GM15510 (cell line): ENCODE measurements around the gene BMAL1.

Experiments
- POLR2A ChIP-seq: IDR thresholded peaks from 3 replicates; pipeline ENCODE4 v1.6.1; 2011; ENCODE audit warnings: borderline replicate concordance; ENCODE audit not compliant: insufficient read length; ENCODE audit errors: extremely low read depth

The BMAL1 gene

GRCh38 chr11:13317293-13318080, 39.9 kb downstream of the BMAL1 start:
- TF ChIP-seq POLR2A = no peak

DNA sequence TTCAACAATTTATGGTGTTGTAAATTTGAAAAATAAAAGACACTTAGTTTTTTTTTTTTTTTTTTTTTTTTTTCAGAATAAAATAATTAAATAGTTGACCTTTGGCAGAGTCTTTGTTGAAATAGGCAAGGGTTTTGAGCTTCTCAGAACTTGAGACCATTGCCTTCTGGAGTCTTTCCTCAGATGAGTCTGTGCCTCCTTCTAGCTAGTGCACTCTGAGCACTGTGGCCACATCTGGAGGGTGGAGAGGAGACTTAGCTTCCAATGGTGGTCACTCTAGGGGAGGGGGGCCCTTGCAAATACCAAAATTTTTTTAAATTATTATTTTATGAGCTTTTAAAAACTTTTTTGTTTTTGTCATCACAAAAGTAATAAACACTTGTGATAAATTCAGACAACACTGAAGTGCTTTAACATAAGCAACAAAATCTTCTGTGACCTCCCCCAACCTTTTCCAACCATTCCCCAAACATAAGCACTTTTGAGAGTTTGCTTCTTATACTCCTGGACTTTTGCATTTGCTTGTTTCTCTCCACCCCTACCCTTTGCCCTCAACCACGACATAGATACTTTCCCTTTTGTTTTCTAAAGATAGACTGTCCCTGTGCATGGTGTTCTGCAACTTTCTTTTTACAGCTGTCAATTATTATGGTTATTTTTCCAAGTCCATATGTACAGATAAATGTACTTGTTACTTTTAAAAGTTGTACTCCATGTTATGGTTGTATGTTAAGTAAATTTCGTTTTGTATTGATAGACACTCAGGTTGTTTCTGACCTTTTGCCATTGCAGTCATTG, 41.1 kb downstream of the BMAL1 start:
- no peak for TF ChIP-seq POLR2A

GRCh38 chr11:13320688-13321087, 43.1 kb downstream of the BMAL1 start:
- no peak for TF ChIP-seq POLR2A

GRCh38 chr11:13321431-13321830, 43.8 kb downstream of the BMAL1 start:
- no peak for TF ChIP-seq POLR2A

GRCh38 chr11:13324141-13324540, 46.6 kb downstream of the BMAL1 start:
- no peak for TF ChIP-seq POLR2A

DNA sequence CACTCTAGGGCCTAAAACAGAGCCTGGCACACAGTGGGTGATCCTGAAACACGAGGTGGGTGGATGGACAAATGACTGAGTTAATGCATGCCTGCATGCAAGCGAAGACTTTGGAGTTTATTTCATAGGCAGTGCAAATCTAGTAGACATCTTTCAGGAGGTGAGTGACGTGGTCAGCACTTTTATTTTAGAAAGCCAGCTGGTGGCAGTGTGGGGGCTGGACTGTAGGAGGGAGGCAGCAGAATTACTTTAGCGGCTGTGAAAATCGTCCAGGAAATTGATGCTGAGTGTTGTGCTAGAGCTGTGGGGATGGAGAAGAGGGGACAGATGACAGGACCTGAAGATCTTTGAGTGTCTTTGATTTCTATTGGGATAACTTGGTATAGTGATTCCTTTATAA, 47.1 kb downstream of the BMAL1 start:
- TF ChIP-seq POLR2A = no peak

DNA sequence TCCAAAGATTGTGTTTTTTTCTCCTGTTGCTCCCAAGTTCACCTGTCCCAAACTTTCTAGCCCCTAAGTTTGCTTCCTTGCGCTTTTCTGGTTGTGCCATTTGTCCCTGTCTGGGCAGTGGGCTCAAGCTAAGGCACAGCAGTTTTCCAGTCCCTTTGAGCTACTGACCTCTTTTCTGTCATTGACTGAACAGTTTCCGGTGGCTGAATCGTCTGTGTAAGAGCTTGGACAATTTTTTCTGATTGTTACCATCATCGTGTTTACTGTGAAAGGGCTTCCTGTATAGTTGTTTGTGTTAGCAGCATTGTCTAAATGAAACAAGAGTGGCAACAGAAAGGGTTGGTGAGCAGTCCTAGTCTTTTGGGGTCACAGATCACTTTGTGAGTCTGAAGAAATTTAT, 49.8 kb downstream of the BMAL1 start:
- TF ChIP-seq POLR2A = no peak

DNA sequence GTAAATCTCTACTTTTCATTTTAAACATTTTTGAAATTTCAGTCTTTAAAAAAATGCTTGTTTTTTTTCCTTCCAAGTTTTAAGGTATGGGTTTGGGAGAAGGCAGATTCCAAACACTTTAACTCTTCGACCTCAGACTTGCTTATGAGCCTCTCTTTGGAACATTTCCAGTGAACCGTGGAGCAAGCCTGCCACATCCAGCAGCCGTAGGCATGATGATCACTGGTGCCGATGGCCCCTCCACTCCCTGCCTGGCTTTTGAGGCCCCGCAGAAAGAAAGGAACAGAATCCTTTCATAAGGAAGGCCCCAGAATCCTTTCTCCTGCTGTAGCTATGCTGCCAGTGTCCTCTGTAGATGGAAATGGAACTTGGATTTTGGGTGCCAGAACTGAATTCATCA, 50.7 kb downstream of the BMAL1 start:
- no peak for TF ChIP-seq POLR2A

DNA sequence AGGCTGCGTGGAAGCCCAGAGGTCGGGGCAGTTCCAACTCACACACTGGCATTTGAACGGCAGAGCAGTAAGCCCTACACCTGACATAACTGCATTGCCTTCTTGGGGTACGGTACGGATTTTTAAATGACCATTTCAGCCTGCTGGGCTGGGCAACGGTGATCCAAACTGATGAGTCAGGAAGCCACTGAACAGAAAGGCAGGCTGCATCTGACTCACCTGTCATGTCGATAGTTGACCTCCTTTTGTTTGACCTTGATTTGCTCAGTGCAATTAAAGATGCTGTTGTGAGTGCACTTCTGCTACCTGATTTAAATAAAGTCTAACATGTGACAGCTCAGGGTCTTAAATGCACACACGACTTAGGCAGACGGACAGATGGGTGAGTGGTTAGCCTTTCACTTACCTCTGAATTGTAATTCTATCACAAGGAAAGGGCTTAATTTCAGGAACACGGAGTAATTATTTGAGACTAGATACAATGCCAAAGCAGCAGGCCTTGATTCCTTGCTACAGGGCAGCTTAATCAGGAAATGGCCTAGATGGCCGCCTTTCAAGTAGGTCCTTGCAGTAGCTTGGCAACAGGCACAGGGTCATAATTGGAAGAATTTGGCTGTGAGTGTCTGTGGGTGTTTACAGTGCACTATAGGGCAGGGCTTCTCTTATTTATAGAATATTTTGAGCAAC, 52.2 kb downstream of the BMAL1 start:
- no peak for TF ChIP-seq POLR2A

- no peak for TF ChIP-seq POLR2A
Observed at GRCh38 chr11:13332124-13332523, 54.5 kb downstream of the BMAL1 start.

GRCh38 chr11:13333456-13333957, 55.9 kb downstream of the BMAL1 start:
- TF ChIP-seq POLR2A = no peak

DNA sequence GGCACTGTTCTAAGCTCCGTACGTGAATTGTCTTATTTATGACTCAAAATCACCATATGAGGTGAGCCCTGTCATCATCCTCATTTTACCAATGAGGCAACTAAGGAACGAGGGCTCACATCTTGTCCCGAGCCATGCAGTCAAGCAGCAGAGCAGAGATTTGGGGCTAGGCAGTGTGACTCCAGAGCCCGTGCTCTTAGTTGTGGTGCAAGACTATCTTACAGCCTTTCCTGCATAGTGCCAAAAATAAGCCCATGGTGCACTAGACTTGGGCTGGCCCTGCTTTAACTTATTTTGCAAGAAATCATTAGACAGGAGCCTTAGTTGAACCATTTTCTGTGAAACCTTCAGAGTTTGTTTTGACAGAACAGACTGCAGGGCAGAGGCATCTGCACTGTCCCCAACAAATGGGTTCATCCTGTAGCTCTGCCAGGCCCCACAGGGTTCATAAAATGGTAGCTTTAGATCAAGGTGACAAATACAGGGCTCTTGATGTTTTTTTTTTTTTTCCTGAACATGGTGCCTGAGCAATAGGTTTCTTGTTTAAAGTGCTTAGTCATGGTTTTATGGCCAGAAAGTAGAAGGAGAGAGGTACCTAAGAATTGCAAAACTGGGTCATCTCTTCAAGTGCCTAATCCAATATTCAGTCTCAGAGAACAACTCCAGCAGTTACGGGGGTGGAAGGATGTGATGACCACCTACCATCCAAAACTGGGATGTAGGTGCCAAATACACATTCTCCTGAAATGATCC, 56.6 kb downstream of the BMAL1 start:
- no peak for TF ChIP-seq POLR2A

DNA sequence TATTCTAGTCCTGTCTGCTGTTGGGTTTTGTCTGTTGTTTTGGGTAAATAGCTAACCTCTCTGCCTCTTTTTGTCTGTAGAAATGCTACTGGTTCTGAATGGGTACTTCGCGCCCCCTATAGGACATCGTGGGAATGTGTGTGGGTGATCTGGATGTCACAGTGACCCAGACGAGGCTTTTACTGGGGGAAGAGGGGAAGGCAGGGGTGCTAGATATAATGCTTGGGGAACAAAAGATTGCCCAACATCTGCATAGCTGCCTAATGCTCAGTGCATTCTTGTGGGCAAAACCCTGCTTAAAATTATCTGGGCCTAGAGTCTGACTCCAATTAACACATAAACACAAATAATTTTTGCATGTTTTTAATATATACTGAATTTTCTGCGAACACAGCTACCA, 57.7 kb downstream of the BMAL1 start:
- no peak for TF ChIP-seq POLR2A

DNA sequence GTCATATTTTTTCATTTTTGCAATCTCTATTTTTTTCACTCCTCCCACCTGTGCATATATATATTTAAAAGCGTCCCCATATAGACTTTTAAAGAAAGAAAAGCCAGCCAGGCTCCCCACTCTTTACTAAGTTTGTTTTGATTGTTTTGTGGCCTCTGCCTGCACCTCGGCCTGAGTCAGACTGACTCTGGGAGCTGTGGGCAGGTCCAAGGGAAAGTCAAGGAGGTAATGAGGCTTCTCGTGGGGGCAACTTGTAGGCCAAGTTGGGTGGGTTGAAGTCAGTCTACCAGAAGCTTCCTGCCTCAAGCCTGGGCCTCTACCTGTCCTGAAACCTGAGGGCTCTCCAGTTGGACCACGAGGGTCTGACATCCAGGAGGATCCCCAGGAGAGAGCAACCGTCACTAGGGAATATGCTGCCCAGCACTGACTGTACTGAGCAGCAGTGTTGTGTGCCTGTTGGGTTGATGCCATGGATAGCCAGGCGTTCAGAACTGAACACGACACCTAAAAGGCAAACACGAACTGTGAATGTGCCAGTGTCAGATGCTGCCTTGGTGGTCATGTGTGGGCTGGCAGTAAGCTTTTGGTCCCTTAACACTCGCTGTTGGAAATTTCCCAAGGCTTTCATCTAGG, 58.8 kb downstream of the BMAL1 start:
- no peak for TF ChIP-seq POLR2A
